Uterus (tissue), 2 donors: Measurements from ENCODE around the gene ZNF772.
A peak's percentile ranks its signal among the peaks of the same experiment; 100 is the strongest.
"Not testable (repeated sequence)": the region's sequence is repeated elsewhere in the genome, so short reads cannot be mapped to it uniquely, and the experiment has no call there.

Experiments
- CTCF ChIP-seq, 4 experiments: fragments of 200-600 bp in 2 of 4; fragments of 450-650 bp in 2 of 4; sonication (generic) in 2 of 4; IDR thresholded peaks; one replicate each; pipeline ENCODE4 v1.5.1; 2016 to 2019; ENCODE audit warnings: antibody characterized with exemption in 4 of 4, mild to moderate bottlenecking in 2 of 4, moderate library complexity in 1 of 4
- POLR2A ChIP-seq, 2 donors: fragments of 450-650 bp; IDR thresholded peaks; one replicate each; pipeline ENCODE4 v1.6.1; 2016; ENCODE audit warnings: antibody characterized with exemption in 2 of 2, mild to moderate bottlenecking in 1 of 2, moderate library complexity in 1 of 2

GRCh38 chr19:57499680-57500395, 22.5 kb upstream of the ZNF772 start, which contains the start of gene ZNF773:
- peak in 1 of 2 donors; percentile 53 for TF ChIP-seq POLR2A (IDR thresholded peaks at IDR 0.05)
- not testable (repeated sequence) for TF ChIP-seq CTCF (IDR thresholded peaks at IDR 0.05)
